Smooth muscle cell (in vitro differentiated cells): ENCODE results near the gene PEX12. TPM values are rescaled to one million over a fixed set of nuclear protein-coding genes. Genes with fewer than 3 reads are reported as not detected.
A peak's percentile ranks its signal among the peaks of the same experiment; 100 is the strongest.

ENCODE experiments used
- DNase-seq: peaks from one replicate; lab custom pipeline; 2025; ENCODE audit not compliant: unreplicated experiment; lab: John Stamatoyannopoulos, UW
- H2AFZ ChIP-seq: fragments of 200-600 bp; sonication (generic); 2 replicates; pipeline ENCODE4 v1.6.0; 2016; ENCODE audit warnings: antibody characterized with exemption, low read depth, mild to moderate bottlenecking
- H3F3A ChIP-seq: fragments of 200-600 bp; sonication (generic); 2 replicates; pipeline ENCODE4 v1.6.0; 2017; ENCODE audit warnings: antibody characterized with exemption, low read depth
- H3K27ac ChIP-seq: fragments of 200-600 bp; sonication (generic); 2 replicates; pipeline ENCODE4 v1.5.1; 2016; ENCODE audit warnings: low read depth, mild to moderate bottlenecking
- H3K27me3 ChIP-seq: fragments of 200-600 bp; sonication (generic); 2 replicates; pipeline ENCODE4 v1.6.1; 2016; ENCODE audit warnings: low read depth, mild to moderate bottlenecking
- H3K36me3 ChIP-seq: fragments of 200-600 bp; sonication (generic); 2 replicates; pipeline ENCODE4 v1.5.1; 2016; ENCODE audit warnings: low read depth
- H3K4me1 ChIP-seq: fragments of 200-600 bp; sonication (generic); 2 replicates; pipeline ENCODE4 v1.5.1; 2016; ENCODE audit warnings: low read depth
- H3K4me2 ChIP-seq: fragments of 200-600 bp; sonication (generic); 2 replicates; pipeline ENCODE4 v1.6.0; 2016; ENCODE audit warnings: mild to moderate bottlenecking
- H3K4me3 ChIP-seq: fragments of 200-600 bp; sonication (generic); 2 replicates; pipeline ENCODE4 v1.5.1; 2016; ENCODE audit warnings: mild to moderate bottlenecking
- H3K79me2 ChIP-seq: fragments of 200-600 bp; sonication (generic); 2 replicates; pipeline ENCODE4 v1.6.0; 2016; ENCODE audit warnings: low read depth, mild to moderate bottlenecking
- H3K9ac ChIP-seq: fragments of 200-600 bp; sonication (generic); 2 replicates; pipeline ENCODE4 v1.6.0; 2016; ENCODE audit warnings: low read depth
- H3K9me3 ChIP-seq: fragments of 200-600 bp; sonication (generic); replicated peaks from 2 replicates; pipeline ENCODE4 v1.5.1; 2016; ENCODE audit warnings: low read depth
- H4K20me1 ChIP-seq: fragments of 200-600 bp; sonication (generic); 2 replicates; pipeline ENCODE4 v1.6.0; 2016; ENCODE audit warnings: low read depth
- CTCF ChIP-seq: fragments of 200-600 bp; sonication (generic); IDR thresholded peaks from 2 replicates; pipeline ENCODE4 v1.5.1; 2017; ENCODE audit warnings: borderline replicate concordance, mild to moderate bottlenecking, antibody characterized with exemption; ENCODE audit not compliant: insufficient read depth, poor library complexity, severe bottlenecking
- WGBS: methylation state at CpG from one replicate; pipeline ENCODE4 v1.1.7; 2016; ENCODE audit warnings: low lambda C conversion rate; 5-methylcytosine and 5-hydroxymethylcytosine counted together
- polyA plus RNA-seq: library from polyadenylated mRNA; unstranded; fragments of >200 nt; fragmentation: Nextera tagmentation; extraction: Ambion mirVana; gene quantifications from 2 replicates; pipeline ENCODE4 v1.2.1, GENCODE V29; 2016
- total RNA-seq: library from RNA; depleted of rRNA; stranded (reverse); fragments of >200 nt; gene quantifications from 2 replicates; pipeline ENCODE4 v1.2.3, GENCODE V29; 2014

PEX12 gene
- total and polyA plus RNA-seq, 2 experiments from 2014 or later = 2.8 to 8.6 TPM

GRCh38 chr17:35542990-35543389 lies 35.4 kb downstream of the PEX12 start:
- Histone ChIP-seq H3F3A (no peaks in the 10 kb centered on the region), H3K4me1 (no peaks in the 10 kb centered on the region), H3K79me2 (no peaks in the 10 kb centered on the region), H3K9ac (no peak overlapping the region), H3K27me3 (peaks cover 40% of the 10 kb centered on the region), H3K27ac (no peak overlapping the region), H2AFZ (no peak overlapping the region), H3K4me2 (no peak overlapping the region), H3K4me3 (no peak overlapping the region), H3K9me3 (no peaks in the 10 kb centered on the region), H4K20me1 (no peaks in the 10 kb centered on the region), H3K36me3 (no peaks in the 10 kb centered on the region)
- TF ChIP-seq CTCF = no peak
- DNase-seq = no peak

- no peak overlapping the region for H3K4me2 ChIP-seq
These were observed 36.9 kb downstream of the PEX12 start for GRCh38 chr17:35541434-35541833.

GRCh38 chr17:35540589-35541404 lies 37.6 kb downstream of the PEX12 start:
- H4K20me1 ChIP-seq = no peaks in the 10 kb centered on the region
- TF ChIP-seq CTCF = no peak
- no peak overlapping the region for H3K9ac ChIP-seq
- no peaks in the 10 kb centered on the region for H3F3A ChIP-seq
- 84% methylated on average over 8 of the region's 8 CpGs for WGBS
- no peaks in the 10 kb centered on the region for H3K4me1 ChIP-seq
- no peak overlapping the region for H3K27ac ChIP-seq
- no peaks in the 10 kb centered on the region for H3K9me3 ChIP-seq
- H3K4me2 ChIP-seq = no peak overlapping the region
- no peak overlapping the region for H3K4me3 ChIP-seq
- no peaks in the 10 kb centered on the region for H3K36me3 ChIP-seq
- no peak overlapping the region for H2AFZ ChIP-seq
- H3K27me3 ChIP-seq = peaks cover 19% of the 10 kb centered on the region
- no peaks in the 10 kb centered on the region for H3K79me2 ChIP-seq
- no peak for DNase-seq

More at GRCh38 chr17:35541434-35541833, 36.9 kb downstream of the PEX12 start:
- Histone ChIP-seq H2AFZ (no peak overlapping the region), H3F3A (no peaks in the 10 kb centered on the region), H3K27me3 (peaks cover 24% of the 10 kb centered on the region), H3K4me3 (no peak overlapping the region), H3K9me3 (no peaks in the 10 kb centered on the region), H4K20me1 (no peaks in the 10 kb centered on the region), H3K79me2 (no peaks in the 10 kb centered on the region), H3K4me1 (no peaks in the 10 kb centered on the region), H3K27ac (no peak overlapping the region), H3K9ac (no peak overlapping the region), H3K36me3 (no peaks in the 10 kb centered on the region)
- 94% methylated on average over 1 of the region's 1 CpG for WGBS
- no peak for TF ChIP-seq CTCF
- no peak for DNase-seq

GRCh38 chr17:35539659-35540026 lies 38.7 kb downstream of the PEX12 start:
- H3K4me3 ChIP-seq = no peak overlapping the region
- H4K20me1 ChIP-seq = no peaks in the 10 kb centered on the region
- no peaks in the 10 kb centered on the region for H3K79me2 ChIP-seq
- no peak for TF ChIP-seq CTCF
- H3F3A ChIP-seq = no peaks in the 10 kb centered on the region
- no peak overlapping the region for H3K4me2 ChIP-seq
- H3K9ac ChIP-seq = no peak overlapping the region
- H3K36me3 ChIP-seq = no peaks in the 10 kb centered on the region
- peak overlapping the region; percentile 59 for H2AFZ ChIP-seq
- H3K27me3 ChIP-seq = peaks cover 7% of the 10 kb centered on the region
- WGBS = 63% methylated on average over 5 of the region's 5 CpGs
- H3K9me3 ChIP-seq = no peaks in the 10 kb centered on the region
- DNase-seq = no peak
- H3K4me1 ChIP-seq = no peaks in the 10 kb centered on the region
- no peak overlapping the region for H3K27ac ChIP-seq
